ENCODE measurements around the gene NUDT16L1.
A peak's percentile ranks its signal among the peaks of the same experiment; 100 is the strongest.

Gene NUDT16L1

DNA sequence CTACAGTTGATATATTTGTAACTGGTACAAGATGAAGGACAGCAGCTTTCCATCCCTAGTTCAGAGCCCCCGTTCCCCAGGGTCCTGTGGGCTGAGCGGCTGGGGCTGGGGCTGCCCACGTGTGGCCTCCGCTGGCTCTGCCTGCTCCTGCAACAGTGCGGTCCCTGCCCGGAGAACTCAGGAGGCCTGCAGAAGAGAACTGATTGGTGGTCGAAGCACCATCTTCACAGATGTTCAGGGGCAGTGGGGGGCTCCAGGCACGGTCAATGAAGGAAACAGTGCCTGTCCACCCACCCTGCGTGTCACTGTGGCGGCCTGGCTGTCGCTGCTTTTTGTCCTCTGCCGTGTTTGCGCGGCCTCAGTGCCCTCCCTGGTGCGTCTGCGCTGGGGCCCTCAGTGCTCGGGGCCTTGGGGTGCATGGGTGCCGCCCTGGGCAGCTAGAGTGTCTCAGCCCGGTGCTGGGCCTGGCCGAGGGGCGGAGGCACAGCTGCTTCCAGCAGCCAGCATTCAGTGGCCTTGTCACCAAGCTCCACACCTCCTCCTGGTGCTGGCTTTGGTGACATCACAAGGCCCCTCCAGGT is 4.2 kb upstream of the NUDT16L1 start:
- no peak overlapping the region for H3K4me3 ChIP-seq (ENCODE audit: insufficient read depth, low read depth, low read length)
- no peaks in the 10 kb centered on the region for H3K9me3 ChIP-seq (ENCODE audit: control insufficient read depth, low read length)
- no peak overlapping the region for H3K27ac ChIP-seq (ENCODE audit: insufficient read depth, low read depth, low read length, poor library complexity, severe bottlenecking)
- H3K36me3 ChIP-seq (ENCODE audit: control insufficient read depth, insufficient read depth, low read length): no peaks in the 10 kb centered on the region
- WGBS, 2 experiments: 93 to 96% methylated on average over 21 of the region's 21 CpGs
- H3K4me1 ChIP-seq (ENCODE audit: control insufficient read depth, insufficient read depth, low read length): peaks cover 7% of the 10 kb centered on the region
- no peaks in the 10 kb centered on the region for H3K27me3 ChIP-seq (ENCODE audit: control insufficient read depth, insufficient read depth, low read length, poor library complexity, severe bottlenecking)

DNA sequence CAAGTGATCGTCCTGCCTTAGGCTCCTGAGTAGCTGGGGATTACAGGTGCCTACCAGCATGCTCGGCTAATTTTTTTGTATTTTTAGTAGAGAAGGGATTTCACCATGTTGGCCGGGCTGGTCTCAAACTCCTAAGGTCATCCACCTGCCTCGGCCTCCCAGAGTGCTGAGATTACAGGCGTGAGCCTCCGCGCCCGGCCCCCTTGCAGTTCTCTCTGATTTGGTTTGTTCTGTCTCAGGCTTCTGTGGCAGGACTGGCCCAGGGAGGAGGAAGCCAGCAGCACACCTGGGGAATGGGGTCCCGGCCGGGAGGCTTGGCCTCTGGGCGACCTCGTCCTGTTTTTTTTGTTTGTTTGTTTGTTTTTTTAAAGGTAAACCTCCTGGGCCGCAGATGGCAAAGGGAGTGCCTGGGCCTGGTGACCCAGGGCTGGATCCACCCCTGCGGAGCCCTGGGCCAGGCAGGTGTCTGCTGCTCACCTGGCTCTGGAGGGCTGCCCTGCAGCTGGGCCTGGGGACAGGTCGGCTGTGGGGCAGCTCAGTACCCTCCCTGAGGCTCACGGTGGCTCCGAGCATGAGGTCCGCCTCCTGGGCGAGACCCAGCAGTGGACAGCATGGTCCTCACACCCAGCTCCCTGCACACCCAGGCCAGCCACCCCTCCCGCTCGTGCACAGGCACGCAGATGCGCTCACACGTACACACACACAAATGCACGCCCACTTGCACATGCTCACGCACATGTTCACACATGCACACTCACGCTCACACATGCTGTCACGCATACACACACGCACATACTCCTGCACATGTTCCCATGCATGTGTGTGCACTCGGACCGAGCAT is 3.3 kb upstream of the NUDT16L1 start:
- no peaks in the 10 kb centered on the region for H3K9me3 ChIP-seq (ENCODE audit: control insufficient read depth, low read length)
- no peaks in the 10 kb centered on the region for H3K36me3 ChIP-seq (ENCODE audit: control insufficient read depth, insufficient read depth, low read length)
- WGBS, 2 experiments: 91 to 93% methylated on average over 31 of the region's 31 CpGs
- peaks cover 9% of the 10 kb centered on the region for H3K4me1 ChIP-seq (ENCODE audit: control insufficient read depth, insufficient read depth, low read length)
- H3K27me3 ChIP-seq (ENCODE audit: control insufficient read depth, insufficient read depth, low read length, poor library complexity, severe bottlenecking): no peaks in the 10 kb centered on the region
- no peak overlapping the region for H3K27ac ChIP-seq (ENCODE audit: insufficient read depth, low read depth, low read length, poor library complexity, severe bottlenecking)
- H3K4me3 ChIP-seq (ENCODE audit: insufficient read depth, low read depth, low read length): no peak overlapping the region

DNA sequence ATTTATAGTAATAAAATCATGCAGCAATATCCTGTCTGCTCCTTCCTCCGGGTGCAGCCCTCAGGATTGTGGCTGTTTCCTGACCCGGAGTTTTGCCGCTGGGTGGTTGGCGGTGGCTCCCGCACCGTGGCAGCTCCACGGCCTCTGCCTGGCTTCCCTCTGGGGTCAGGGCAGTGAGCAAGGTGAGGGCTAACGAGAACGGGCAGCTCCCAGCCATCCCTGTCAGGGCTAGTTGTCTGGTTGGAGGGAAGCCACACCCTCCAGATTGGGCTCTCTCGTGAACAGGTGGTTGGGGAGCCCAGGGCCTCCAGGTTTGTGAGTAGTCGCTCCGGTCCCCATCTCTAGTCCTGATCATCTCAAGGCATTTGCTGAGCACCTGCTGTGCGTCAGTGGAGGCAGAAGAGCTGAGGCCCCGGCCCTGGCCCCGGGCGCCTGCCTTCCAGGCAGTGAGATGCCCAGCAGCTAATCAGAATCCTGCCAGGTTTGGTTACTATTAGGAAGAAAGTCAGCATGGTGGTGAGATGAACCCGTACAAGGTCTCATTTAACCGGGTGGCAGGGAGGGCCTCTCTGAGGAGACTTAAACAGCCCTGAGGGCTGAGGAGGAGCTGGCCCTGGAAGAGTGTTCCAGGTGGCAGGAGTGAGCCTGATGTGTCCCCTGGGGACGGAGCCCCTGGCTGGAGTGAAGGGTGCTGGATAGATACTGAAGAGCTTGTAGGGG is 2.3 kb upstream of the NUDT16L1 start:
- WGBS, 2 experiments: 92 to 94% methylated on average over 19 of the region's 19 CpGs

DNA sequence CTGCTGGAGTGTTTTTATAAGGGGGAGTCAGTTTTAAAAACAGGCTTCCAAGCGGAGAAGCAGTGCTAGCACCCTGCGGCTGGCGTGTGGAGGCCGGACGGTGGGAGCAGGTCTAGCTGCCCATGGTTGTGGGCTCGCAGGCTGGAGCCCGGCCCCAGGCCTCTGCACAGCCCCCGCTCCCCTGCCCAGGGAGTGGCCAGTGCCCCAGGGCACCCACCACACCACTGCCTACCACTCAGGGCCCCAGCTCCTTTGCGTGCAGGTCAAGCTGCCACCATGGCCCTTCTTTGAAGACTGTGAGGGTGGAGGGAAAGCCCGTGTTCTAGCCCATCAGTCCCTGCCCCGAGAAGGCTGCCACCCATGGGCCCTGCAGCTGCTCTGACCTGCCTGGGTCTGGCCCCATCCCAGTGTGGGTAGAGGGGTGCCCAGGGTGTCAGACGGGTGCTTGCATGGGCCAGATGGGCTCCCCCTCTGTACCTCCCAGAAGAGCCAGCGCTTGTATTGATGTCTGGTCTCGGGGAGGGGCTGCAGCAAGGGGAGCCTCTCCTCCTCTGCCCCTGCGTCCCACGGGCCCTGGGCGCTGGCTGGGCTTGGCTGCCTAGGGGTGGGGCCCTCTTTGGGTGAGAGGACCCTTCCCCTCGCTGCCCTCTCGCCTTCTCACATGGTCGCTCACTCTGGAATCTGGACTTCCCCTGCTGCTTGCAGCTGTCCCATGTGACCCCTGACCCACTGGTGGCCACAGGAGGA is 1.5 kb upstream of the NUDT16L1 start:
- Histone ChIP-seq H3K27ac (ENCODE audit: insufficient read depth, low read depth, low read length, poor library complexity, severe bottlenecking) (no peak overlapping the region), H3K4me3 (ENCODE audit: insufficient read depth, low read depth, low read length) (no peak overlapping the region), H3K9me3 (ENCODE audit: control insufficient read depth, low read length) (no peaks in the 10 kb centered on the region), H3K36me3 (ENCODE audit: control insufficient read depth, insufficient read depth, low read length) (peaks cover under 1% of the 10 kb centered on the region), H3K4me1 (ENCODE audit: control insufficient read depth, insufficient read depth, low read length) (peaks cover 9% of the 10 kb centered on the region), H3K27me3 (ENCODE audit: control insufficient read depth, insufficient read depth, low read length, poor library complexity, severe bottlenecking) (no peaks in the 10 kb centered on the region)
- 88% methylated on average over 20 of the region's 20 CpGs for WGBS, 2 experiments

More for the DNA sequence above, 2.3 kb upstream of the NUDT16L1 start:
- Histone ChIP-seq H3K9me3 (ENCODE audit: control insufficient read depth, low read length) (no peaks in the 10 kb centered on the region), H3K36me3 (ENCODE audit: control insufficient read depth, insufficient read depth, low read length) (no peaks in the 10 kb centered on the region), H3K27me3 (ENCODE audit: control insufficient read depth, insufficient read depth, low read length, poor library complexity, severe bottlenecking) (no peaks in the 10 kb centered on the region), H3K27ac (ENCODE audit: insufficient read depth, low read depth, low read length, poor library complexity, severe bottlenecking) (no peak overlapping the region), H3K4me3 (ENCODE audit: insufficient read depth, low read depth, low read length) (no peak overlapping the region), H3K4me1 (ENCODE audit: control insufficient read depth, insufficient read depth, low read length) (peaks cover 9% of the 10 kb centered on the region)

DNA sequence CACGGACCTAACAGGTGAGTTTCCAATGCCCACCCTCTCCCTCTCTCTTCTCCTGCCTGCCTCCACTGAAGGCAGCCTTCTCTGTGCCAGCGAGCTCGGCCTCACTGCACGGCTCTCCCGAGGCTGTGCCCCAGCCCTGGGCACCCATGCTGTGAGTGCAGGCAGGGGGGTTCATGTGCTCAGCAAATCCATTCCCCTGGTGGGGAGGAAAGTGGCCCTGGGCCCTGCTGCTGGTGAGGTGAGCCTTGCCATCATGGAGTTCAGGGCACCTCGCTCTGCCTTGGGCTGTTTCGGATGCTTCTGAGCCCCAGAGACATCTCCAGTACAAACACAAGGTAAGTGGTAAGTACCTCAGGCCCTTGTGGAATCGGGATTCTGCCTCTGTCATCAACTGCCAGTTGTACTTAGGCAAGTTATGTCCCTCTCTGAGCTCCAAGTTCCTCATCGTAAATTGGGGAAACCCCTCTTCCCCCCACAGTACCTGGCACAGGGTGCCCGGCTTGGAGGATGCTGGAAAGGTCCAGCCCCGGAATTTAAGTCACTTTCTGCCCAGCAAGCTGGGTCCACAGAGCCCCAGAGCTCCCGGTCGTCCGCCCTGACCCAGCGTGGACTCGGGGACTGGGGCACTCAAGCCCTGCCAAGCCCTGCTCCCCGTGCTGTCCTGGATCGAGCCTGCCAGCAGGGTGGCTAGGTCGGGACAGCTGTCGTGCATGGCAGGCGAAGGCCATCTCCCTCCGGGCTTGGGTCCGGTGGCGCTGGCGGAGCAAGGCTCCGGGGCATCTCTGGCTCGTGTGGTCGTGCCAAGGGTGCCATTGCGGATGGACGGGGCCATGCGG is 684 bp upstream of the NUDT16L1 start:
- H3K9me3 ChIP-seq (ENCODE audit: control insufficient read depth, low read length): no peaks in the 10 kb centered on the region
- no peak overlapping the region for H3K27ac ChIP-seq (ENCODE audit: insufficient read depth, low read depth, low read length, poor library complexity, severe bottlenecking)
- H3K4me3 ChIP-seq (ENCODE audit: insufficient read depth, low read depth, low read length): peak overlapping the region; percentile 99
- WGBS, 2 experiments: 40 to 41% methylated on average over 31 of the region's 31 CpGs
- no peaks in the 10 kb centered on the region for H3K27me3 ChIP-seq (ENCODE audit: control insufficient read depth, insufficient read depth, low read length, poor library complexity, severe bottlenecking)
- peaks cover 6% of the 10 kb centered on the region for H3K36me3 ChIP-seq (ENCODE audit: control insufficient read depth, insufficient read depth, low read length)
- peaks cover 9% of the 10 kb centered on the region for H3K4me1 ChIP-seq (ENCODE audit: control insufficient read depth, insufficient read depth, low read length)

DNA sequence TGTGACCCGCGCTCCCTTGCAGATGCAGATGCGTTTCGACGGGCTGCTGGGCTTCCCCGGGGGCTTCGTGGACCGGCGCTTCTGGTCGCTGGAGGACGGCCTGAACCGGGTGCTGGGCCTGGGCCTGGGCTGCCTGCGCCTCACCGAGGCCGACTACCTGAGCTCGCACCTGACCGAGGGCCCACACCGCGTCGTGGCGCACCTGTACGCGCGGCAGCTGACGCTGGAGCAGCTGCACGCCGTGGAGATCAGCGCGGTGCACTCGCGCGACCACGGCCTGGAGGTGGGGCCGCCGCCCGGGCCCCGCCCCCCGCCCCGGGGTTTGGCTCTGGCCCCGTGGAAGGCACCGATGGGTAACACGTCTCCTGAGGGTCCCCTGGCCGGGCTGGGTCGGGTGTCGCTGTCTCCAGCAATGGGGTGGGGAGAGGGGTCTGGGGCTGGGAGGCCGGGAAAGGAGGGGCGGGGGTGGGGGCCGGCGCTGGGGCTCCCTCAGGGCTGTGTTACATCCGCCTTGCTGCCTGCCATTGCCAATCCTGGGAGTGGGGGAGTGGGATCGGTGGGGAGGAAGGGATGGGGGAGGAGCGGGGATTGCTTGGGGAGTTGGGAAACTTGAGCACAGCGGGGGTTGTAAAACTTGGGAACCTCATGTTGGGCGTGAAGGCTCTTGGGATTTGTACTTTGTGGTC is 737 bp downstream of the NUDT16L1 start:
- peaks cover 9% of the 10 kb centered on the region for H3K4me1 ChIP-seq (ENCODE audit: control insufficient read depth, insufficient read depth, low read length)
- H3K9me3 ChIP-seq (ENCODE audit: control insufficient read depth, low read length): no peaks in the 10 kb centered on the region
- H3K4me3 ChIP-seq (ENCODE audit: insufficient read depth, low read depth, low read length): peak overlapping the region; percentile 99
- H3K27me3 ChIP-seq (ENCODE audit: control insufficient read depth, insufficient read depth, low read length, poor library complexity, severe bottlenecking): no peaks in the 10 kb centered on the region
- 1 to 2% methylated on average over 54 of the region's 54 CpGs for WGBS, 2 experiments
- peaks cover 6% of the 10 kb centered on the region for H3K36me3 ChIP-seq (ENCODE audit: control insufficient read depth, insufficient read depth, low read length)
- H3K27ac ChIP-seq (ENCODE audit: insufficient read depth, low read depth, low read length, poor library complexity, severe bottlenecking): no peak overlapping the region

DNA sequence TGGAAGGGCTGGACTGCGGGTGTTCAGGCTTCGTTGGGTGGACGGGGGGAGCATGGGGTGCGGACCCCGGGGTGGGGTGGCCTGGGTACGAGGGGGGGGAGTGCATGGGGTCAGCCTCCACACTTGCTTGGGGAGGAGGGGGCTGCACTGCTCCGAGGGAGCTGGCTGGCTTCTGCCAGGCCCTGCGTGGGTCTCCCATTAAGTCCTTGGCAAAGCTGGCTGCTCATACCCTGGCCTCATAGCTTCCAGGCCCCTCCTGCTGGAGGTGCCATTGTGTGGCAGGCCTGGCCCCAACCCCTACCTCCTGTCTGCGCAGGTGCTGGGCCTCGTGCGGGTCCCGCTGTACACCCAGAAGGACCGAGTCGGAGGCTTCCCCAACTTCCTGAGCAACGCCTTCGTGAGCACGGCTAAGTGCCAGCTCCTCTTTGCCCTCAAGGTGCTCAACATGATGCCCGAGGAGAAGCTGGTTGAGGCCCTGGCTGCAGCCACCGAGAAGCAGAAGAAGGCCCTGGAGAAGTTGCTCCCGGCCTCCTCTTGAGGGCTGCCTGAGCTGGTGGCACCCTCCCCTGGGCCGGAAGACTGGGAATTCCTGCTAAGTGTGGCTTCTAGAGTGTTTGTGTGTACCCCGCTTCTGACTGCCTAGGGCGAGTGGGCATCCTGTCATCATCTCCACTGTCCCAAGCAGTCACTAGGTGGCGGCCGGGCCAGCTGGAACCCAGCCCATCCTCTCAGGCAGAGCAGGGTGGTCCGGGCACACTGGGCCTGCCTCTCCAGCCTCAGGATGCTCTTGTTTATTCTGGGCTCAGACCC is 1.5 kb downstream of the NUDT16L1 start:
- Histone ChIP-seq H3K36me3 (ENCODE audit: control insufficient read depth, insufficient read depth, low read length) (peaks cover 12% of the 10 kb centered on the region), H3K4me1 (ENCODE audit: control insufficient read depth, insufficient read depth, low read length) (peaks cover 9% of the 10 kb centered on the region), H3K9me3 (ENCODE audit: control insufficient read depth, low read length) (no peaks in the 10 kb centered on the region), H3K27ac (ENCODE audit: insufficient read depth, low read depth, low read length, poor library complexity, severe bottlenecking) (no peak overlapping the region), H3K4me3 (ENCODE audit: insufficient read depth, low read depth, low read length) (peak overlapping the region; percentile 99), H3K27me3 (ENCODE audit: control insufficient read depth, insufficient read depth, low read length, poor library complexity, severe bottlenecking) (no peaks in the 10 kb centered on the region)
- WGBS, 2 experiments: 79 to 83% methylated on average over 26 of the region's 26 CpGs

DNA sequence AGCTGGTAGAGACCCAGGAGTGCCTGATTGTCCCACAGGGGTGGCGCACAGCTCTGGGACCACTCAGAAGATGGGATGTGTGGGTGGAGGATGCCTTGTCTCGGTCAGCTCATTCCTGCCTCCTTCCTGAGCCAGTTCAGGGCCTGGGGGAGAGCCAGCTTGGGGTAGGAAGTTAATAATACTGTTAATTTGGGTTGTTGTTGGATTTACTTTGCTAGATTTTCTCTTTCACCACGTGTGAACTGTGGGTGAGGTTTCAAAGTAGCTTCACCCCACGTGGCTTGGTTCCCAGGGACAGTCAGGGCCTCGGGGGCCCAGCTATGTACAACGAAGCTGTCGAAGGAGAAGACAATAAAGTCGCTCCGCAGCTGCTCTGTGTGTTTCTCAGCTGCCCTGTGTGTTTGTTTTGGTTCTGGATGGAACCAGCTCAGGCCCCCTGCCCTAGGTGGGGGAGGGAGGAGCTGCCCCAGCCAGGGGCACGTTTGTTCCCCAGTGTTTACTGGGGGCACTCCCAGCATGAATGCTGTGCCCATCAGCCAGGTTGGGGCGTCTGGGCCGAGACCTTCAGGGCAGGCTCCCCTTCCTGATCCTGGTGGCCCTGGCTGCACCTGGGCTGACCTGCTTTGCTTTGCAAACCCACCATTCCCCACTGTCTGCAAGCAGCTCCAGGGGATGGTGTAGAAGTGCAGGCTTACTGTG is 2.3 kb downstream of the NUDT16L1 start:
- peaks cover 15% of the 10 kb centered on the region for H3K36me3 ChIP-seq (ENCODE audit: control insufficient read depth, insufficient read depth, low read length)
- 87 to 89% methylated on average over 12 of the region's 12 CpGs for WGBS, 2 experiments
- no peaks in the 10 kb centered on the region for H3K27me3 ChIP-seq (ENCODE audit: control insufficient read depth, insufficient read depth, low read length, poor library complexity, severe bottlenecking)
- no peak overlapping the region for H3K4me3 ChIP-seq (ENCODE audit: insufficient read depth, low read depth, low read length)
- H3K27ac ChIP-seq (ENCODE audit: insufficient read depth, low read depth, low read length, poor library complexity, severe bottlenecking): no peak overlapping the region
- no peaks in the 10 kb centered on the region for H3K9me3 ChIP-seq (ENCODE audit: control insufficient read depth, low read length)
- peaks cover 9% of the 10 kb centered on the region for H3K4me1 ChIP-seq (ENCODE audit: control insufficient read depth, insufficient read depth, low read length)
